SK-N-MC (cell line): ENCODE results near the gene TSHZ2.

Experiments used
- DNase-seq: peaks from one replicate; pipeline ENCODE4 v3.0.0-alpha.2; 2011; ENCODE audit warnings: low read depth, low spot score
- H3K27ac ChIP-seq: fragments of 200-600 bp; sonication (generic); 2 replicates; pipeline ENCODE4 v1.5.1; 2016; ENCODE audit warnings: mixed run types
- H3K36me3 ChIP-seq: fragments of 200-600 bp; sonication (generic); 2 replicates; pipeline ENCODE4 v1.6.1; 2017; ENCODE audit warnings: antibody characterized with exemption, low read length, mixed read lengths; ENCODE audit not compliant: insufficient read depth
- H3K4me3 ChIP-seq: fragments of 200-600 bp; sonication (generic); 2 replicates; pipeline ENCODE4 v1.5.1; 2016
- H3K9ac ChIP-seq: fragments of 200-600 bp; sonication (generic); 2 replicates; pipeline ENCODE4 v1.8.0; 2017; ENCODE audit warnings: mixed run types, mixed read lengths; ENCODE audit not compliant: insufficient read length
- H3K9me3 ChIP-seq: fragments of 200-600 bp; sonication (generic); 2 replicates; pipeline ENCODE4 v1.6.1; 2017; ENCODE audit warnings: low read depth, mild to moderate bottlenecking, antibody characterized with exemption, low read length, moderate library complexity, mixed read lengths
- EZH2 ChIP-seq: fragments of 200-600 bp; sonication (generic); IDR thresholded peaks from one replicate; pipeline ENCODE4 v1.6.1; 2017; ENCODE audit warnings: antibody characterized with exemption
- FOXP2 ChIP-seq: optimal IDR thresholded peaks from 2 replicates; pipeline ENCODE3; 2011; ENCODE audit warnings: mild to moderate bottlenecking, moderate library complexity; ENCODE audit not compliant: insufficient read depth; ENCODE audit errors: extremely low read length, control extremely low read depth
- POLR2AphosphoS5 ChIP-seq: IDR thresholded peaks from 2 replicates; pipeline ENCODE4 v1.6.1; 2012; ENCODE audit warnings: mild to moderate bottlenecking, low read depth, low read length, borderline replicate concordance

TSHZ2 gene

GRCh38 chr20:53282217-53282955 lies 310.2 kb downstream of the TSHZ2 start:
- Histone ChIP-seq H3K4me3 (no peak overlapping the region), H3K9ac (no peak overlapping the region), H3K27ac (no peak overlapping the region), H3K36me3 (no peaks in the 10 kb centered on the region), H3K9me3 (no peaks in the 10 kb centered on the region)
- TF ChIP-seq EZH2 (no peak), POLR2AphosphoS5 (no peak), FOXP2 (no peak)
- no peak for DNase-seq

GRCh38 chr20:53283011-53283410 lies 310.9 kb downstream of the TSHZ2 start:
- no peak overlapping the region for H3K27ac ChIP-seq

GRCh38 chr20:53283597-53283996 lies 311.4 kb downstream of the TSHZ2 start:
- Histone ChIP-seq H3K9me3 (no peaks in the 10 kb centered on the region), H3K4me3 (no peak overlapping the region), H3K36me3 (no peaks in the 10 kb centered on the region), H3K27ac (no peak overlapping the region), H3K9ac (no peak overlapping the region)
- TF ChIP-seq FOXP2, result no peak
- TF ChIP-seq POLR2AphosphoS5, result no peak
- TF ChIP-seq EZH2, result no peak
- no peak for DNase-seq

More at GRCh38 chr20:53283011-53283410, 310.9 kb downstream of the TSHZ2 start:
- Histone ChIP-seq H3K9ac (no peak overlapping the region), H3K9me3 (no peaks in the 10 kb centered on the region), H3K36me3 (no peaks in the 10 kb centered on the region), H3K4me3 (no peak overlapping the region)
- TF ChIP-seq EZH2, result no peak
- TF ChIP-seq FOXP2, result no peak
- TF ChIP-seq POLR2AphosphoS5, result no peak
- DNase-seq, result no peak

GRCh38 chr20:53284256-53284655 lies 312.1 kb downstream of the TSHZ2 start:
- no peak overlapping the region for H3K9ac ChIP-seq
- no peak overlapping the region for H3K27ac ChIP-seq
- no peak for DNase-seq
- no peaks in the 10 kb centered on the region for H3K36me3 ChIP-seq
- no peak for TF ChIP-seq FOXP2
- no peak for TF ChIP-seq POLR2AphosphoS5
- TF ChIP-seq EZH2, result no peak
- no peaks in the 10 kb centered on the region for H3K9me3 ChIP-seq
- H3K4me3 ChIP-seq, result no peak overlapping the region

DNA sequence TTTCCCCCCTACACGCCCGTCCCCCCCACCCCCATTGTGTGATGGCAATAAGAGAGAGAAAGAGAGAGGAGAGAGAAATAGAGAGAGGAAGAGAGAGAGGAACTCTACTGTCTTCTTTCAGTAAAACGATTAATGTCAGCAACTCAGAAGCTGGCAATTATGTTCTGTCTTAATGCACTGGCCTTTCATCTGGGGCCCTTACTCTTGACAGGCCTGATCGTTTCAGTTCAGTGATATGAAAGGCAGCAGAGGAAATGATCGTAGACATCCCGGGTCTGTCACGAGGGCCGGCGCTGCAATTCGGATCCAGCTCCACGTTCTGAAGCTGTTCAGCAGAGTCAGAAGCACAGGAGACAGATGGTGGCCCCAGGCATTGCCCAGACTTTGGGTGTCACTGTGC lies 312.5 kb downstream of the TSHZ2 start:
- H3K27ac ChIP-seq, result no peak overlapping the region
- TF ChIP-seq EZH2 (no peak), POLR2AphosphoS5 (no peak), FOXP2 (no peak)
- no peaks in the 10 kb centered on the region for H3K36me3 ChIP-seq

GRCh38 chr20:53287357-53288042 lies 315.3 kb downstream of the TSHZ2 start:
- no peak for DNase-seq
- H3K9ac ChIP-seq, result no peak overlapping the region
- H3K27ac ChIP-seq, result peak overlapping the region; percentile 62
- no peaks in the 10 kb centered on the region for H3K9me3 ChIP-seq
- H3K36me3 ChIP-seq, result no peaks in the 10 kb centered on the region
- TF ChIP-seq POLR2AphosphoS5 (no peak), EZH2 (no peak), FOXP2 (no peak)
- peak overlapping the region; percentile 28; the same call in 1 of the 2 replicates for H3K4me3 ChIP-seq

More for the DNA sequence above, 312.5 kb downstream of the TSHZ2 start:
- no peak for DNase-seq
- Histone ChIP-seq H3K9me3 (no peaks in the 10 kb centered on the region), H3K9ac (no peak overlapping the region), H3K4me3 (no peak overlapping the region)

DNA sequence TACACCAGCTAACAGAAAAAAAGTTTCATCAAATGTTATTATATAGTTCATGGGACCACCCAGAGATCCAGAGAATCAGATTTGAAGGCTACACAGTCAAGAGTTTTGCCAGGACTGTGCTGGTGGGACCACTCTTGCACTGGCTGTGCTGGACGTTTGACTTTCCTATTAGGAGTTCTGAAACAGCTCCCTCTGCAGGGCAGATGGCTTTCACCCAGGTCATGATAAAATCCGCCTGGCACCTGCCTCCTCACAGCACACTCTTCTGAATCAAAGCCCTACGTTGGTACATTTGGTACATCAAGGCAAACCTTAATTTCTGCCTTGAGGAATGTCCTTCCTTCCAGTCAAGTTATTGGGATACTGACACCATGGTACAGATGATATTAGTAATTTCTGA lies 319.4 kb downstream of the TSHZ2 start:
- Histone ChIP-seq H3K36me3 (no peaks in the 10 kb centered on the region), H3K9ac (no peak overlapping the region), H3K4me3 (no peak overlapping the region), H3K9me3 (no peaks in the 10 kb centered on the region), H3K27ac (no peak overlapping the region)
- TF ChIP-seq POLR2AphosphoS5 (no peak), FOXP2 (no peak)
- no peak for DNase-seq

DNA sequence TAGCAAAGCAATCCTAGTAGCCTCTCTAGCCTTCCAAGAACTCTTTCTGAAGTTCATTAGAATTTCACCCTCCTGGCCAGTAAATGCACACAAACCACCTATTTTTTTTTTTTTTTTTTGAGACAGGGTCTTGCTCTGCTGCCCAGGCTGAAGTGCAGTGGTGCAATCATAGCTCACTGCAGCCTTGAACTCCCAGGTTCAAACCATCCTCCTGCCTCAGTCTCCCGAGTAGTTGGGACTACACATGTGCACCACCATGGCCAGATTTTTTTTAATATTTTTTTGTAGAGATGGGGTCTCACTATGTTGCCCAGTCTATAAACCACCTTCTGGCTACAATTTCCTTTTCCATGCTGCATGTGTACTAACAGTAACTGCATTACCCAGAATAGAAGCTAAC lies 320.2 kb downstream of the TSHZ2 start:
- H3K4me3 ChIP-seq, result no peak overlapping the region
- H3K36me3 ChIP-seq, result no peaks in the 10 kb centered on the region
- no peaks in the 10 kb centered on the region for H3K9me3 ChIP-seq
- no peak for TF ChIP-seq EZH2
- no peak for TF ChIP-seq POLR2AphosphoS5
- no peak for TF ChIP-seq FOXP2
- no peak for DNase-seq
- no peak overlapping the region for H3K9ac ChIP-seq
- no peak overlapping the region for H3K27ac ChIP-seq

- H3K27ac ChIP-seq, result no peak overlapping the region
- no peaks in the 10 kb centered on the region for H3K36me3 ChIP-seq
- no peak for DNase-seq
- H3K4me3 ChIP-seq, result no peak overlapping the region
- TF ChIP-seq POLR2AphosphoS5, result no peak
- TF ChIP-seq EZH2, result no peak
- TF ChIP-seq FOXP2, result no peak
- no peak overlapping the region for H3K9ac ChIP-seq
- H3K9me3 ChIP-seq, result no peaks in the 10 kb centered on the region
Observed at GRCh38 chr20:53294804-53295203, 322.6 kb downstream of the TSHZ2 start.
